ENCODE measurements around the gene EDNRB.
"Not testable (repeated sequence)": the region's sequence is repeated elsewhere in the genome, so short reads cannot be mapped to it uniquely, and the experiment has no call there.

EDNRB gene

DNA sequence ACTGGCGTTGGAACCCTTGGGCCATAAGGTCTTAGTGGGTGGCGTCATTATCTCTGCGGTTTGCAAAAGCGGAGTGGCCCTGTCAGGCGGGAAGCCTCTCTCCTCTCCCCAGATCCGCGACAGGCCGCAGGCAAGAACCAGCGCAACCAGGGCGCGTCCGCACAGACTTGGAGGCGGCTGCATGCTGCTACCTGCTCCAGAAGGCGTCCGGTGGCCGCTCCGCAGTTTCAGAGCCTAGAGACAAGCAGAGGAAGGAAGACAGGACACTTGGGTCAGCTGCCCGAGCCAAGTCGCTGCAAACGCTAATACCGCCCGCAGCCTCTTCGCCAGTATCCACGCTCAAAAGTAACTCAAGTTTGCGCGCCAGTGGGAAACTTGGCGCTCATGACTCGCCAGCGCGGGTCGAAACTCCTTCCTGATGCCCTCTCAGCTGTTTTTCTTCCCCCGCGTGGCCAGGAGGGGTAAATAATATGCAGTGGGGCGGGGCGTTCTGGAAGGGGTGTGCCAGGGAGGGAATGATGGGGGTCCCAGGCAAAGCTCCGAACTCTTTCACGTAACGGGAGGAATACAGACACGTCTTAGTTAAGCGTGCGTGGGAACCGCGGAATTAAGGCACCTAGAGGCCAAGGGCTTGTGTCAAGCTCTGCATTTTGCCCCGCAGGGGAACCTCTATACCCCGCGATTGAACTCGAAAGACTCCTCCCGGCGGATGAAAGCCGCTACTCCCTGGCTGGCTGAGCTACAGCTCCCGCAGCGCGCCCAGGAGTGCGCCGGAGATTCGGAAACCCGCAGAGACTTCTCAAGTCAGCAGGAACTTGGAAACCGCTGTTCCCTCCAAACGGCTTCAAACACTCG, at the start of gene EDNRB:
Gene EDNRB (minus strand): TSS at position 441 of the 855 bp plus-strand sequence. CDS start 258 bp downstream, at position 183.
- DNase-seq = peak; percentile 37

GRCh38 chr13:77966671-77967070, 48.0 kb upstream of the EDNRB start:
- no peak for DNase-seq

DNA sequence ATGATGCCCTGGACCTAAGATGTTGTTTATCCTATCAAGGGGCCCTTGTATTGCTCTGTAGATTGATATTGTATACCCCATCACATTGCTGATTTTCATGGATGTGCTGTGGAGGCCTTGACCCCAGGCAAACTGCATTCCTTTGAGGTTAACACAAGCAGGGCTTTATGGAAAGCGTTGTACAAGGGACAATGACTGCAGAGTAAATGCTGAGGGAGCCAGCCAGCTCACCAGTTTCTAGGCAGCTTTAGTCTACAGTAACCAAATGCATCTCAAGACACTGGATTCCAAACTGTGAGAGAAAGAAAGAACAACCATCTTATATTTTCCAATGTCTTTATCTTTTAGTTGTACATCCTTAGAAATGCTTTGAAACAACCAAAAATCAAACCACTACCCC, 34.1 kb upstream of the EDNRB start:
- DNase-seq = no peak

- no peak for DNase-seq
These were observed 33.6 kb upstream of the EDNRB start for GRCh38 chr13:77952276-77952675.

DNA sequence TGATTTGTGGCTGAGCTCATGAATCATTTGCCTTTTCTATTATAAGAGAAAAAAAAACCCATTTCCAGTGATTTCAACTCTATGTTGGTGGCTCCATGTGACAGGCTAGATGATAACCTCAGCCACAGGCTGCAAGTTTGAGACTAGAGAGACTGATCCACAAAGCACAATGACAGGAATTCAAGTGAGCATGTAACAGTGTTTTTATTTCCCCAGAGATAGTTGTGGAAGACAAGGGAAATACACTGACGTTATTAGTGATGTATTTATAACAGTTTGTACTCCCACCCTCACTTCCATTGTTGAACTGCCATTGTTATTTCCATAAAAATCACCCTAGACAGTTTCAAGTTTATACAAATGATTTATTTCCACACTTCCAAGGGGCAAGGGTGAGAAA, 27.9 kb upstream of the EDNRB start:
- DNase-seq = no peak

- not testable (repeated sequence) for DNase-seq
These were observed 16.4 kb upstream of the EDNRB start for GRCh38 chr13:77935063-77935462.

- DNase-seq = no peak
These were observed 11.8 kb upstream of the EDNRB start for GRCh38 chr13:77930430-77930829.

DNA sequence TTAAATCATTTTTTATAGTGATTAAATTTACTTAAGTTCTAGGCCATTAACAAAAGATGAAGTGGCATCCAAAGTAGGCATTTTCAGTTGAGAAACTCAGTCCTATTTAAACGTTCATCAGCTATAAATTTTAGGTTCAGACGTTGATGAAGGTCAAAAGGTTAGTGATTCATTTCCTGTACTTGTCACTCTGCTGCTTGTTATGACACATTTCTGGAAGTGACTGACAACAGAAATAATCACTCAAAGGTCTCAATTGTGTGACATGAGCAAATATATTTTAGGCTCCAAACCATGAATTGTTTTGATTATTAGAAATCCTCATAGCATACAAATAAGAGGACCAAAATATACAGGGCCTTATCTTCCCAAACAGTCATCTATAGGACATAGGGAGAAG, 10.3 kb upstream of the EDNRB start:
- no peak for DNase-seq

DNA sequence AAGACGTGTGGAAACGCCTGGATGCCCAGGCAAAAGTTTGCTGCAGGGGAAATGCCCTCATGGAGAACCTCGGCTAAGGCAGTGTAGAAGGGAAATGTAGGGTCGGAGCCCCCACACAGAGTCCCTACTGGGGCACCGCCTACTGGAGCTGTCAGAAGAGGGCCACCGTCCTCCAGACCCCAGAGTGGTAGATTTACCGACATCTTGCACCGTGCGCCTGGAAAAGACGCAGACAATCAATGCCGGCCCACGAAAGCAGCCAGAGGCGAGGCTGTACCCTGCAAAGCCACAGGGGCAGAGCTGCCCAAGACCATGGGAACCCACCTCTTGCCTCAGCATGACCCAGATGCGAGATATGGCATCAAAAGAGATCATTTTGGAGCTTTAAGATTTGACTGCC, 7.0 kb upstream of the EDNRB start:
- DNase-seq = no peak

DNA sequence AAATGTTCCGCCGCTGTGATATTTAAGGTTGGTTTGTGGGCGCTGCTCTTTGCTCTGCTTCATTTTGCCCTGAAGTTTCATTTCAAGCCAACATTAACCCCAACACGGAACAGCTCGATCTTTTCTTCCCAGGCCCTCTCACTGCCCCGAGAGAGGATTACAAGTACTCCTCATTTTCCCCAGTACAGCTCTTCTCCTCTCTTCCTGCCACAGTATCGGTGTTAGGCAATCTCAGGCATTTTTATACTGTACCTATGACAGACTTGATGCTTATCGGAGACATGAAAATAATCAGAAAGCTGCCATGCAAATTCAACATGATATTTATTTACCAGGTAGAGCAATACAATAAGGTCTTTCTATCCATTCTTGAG, 1.3 kb upstream of the EDNRB start:
- no peak for DNase-seq

GRCh38 chr13:77919246-77919920, 752 bp upstream of the EDNRB start:
- DNase-seq = peak; percentile 21

- DNase-seq = no peak
These were observed 2.1 kb downstream of the EDNRB start for GRCh38 chr13:77916488-77916887.

GRCh38 chr13:77915686-77916085, 2.9 kb downstream of the EDNRB start:
- DNase-seq = no peak

GRCh38 chr13:77913003-77913402, 5.6 kb downstream of the EDNRB start:
- DNase-seq = no peak

GRCh38 chr13:77911751-77912150, 6.9 kb downstream of the EDNRB start:
- DNase-seq = no peak

DNA sequence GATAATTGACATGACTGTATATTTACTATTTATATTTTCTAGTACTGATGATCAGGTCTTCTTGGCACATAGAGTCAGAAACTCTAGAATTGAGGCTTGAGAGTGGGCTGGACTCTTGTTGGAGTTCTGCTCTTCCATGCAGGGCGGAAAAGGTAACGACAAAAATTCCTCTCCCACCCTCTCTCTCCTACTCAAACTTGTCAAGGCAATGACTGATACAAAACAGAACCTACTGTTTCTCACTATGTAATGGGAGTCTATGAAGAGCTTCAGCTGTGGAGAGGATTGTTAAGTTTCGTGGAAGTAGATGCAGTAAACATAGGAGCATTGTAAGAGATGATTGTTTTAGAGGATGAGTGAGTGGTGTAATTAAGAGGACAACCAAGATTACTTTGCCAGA, 8.8 kb downstream of the EDNRB start:
- DNase-seq = no peak

- DNase-seq = no peak
These were observed 10.1 kb downstream of the EDNRB start for GRCh38 chr13:77908531-77908930.

DNA sequence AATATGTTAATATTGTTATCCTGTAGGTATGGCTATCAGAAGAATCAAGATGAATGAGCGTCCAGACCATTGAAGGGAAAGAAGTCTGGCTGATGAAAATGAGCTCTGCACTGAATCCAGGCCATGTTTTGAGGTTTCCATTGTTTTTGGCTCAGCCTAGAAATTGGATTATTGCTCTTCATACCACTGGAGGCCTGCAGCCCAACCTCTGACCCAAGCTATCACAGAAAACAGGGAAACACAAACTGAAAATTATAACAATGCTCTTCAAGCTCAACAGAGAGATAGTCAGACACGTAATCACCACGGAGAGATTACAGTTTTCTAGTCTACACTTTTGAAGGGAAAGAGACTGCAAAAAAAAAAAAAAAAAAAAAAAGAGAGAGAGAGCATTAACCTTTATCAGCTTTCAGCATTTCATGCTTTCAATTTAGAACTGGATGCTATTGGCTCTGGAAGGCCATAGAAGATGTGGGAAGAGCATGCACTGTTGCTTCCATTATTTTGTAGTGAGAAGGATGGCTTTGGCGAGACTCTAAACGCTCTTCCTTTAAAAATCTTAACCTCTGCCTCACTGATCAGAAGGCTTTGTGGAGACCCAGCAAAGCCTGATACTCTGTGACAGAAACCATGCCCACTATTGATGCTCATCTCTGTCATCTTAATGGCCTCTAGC, 10.8 kb downstream of the EDNRB start:
- no peak for DNase-seq

DNA sequence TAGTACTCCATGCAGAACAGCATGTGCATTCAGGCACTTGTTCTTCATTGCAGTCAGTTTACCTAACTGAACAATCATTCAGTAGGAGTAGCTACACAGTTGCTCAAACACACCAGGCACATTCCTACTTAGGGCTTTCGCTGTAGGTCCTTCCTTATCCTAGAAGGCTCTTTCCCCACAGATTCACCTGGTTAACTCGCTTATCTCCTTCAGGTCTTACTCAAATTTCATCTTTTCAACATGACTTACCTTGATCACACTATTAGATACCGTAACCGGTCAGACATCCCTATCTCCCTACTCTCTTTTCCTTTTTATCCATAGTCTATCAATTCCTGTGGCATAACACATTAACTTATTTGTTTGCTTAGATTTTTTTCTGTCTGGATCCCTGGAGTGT, 14.6 kb downstream of the EDNRB start:
- no peak for DNase-seq

DNA sequence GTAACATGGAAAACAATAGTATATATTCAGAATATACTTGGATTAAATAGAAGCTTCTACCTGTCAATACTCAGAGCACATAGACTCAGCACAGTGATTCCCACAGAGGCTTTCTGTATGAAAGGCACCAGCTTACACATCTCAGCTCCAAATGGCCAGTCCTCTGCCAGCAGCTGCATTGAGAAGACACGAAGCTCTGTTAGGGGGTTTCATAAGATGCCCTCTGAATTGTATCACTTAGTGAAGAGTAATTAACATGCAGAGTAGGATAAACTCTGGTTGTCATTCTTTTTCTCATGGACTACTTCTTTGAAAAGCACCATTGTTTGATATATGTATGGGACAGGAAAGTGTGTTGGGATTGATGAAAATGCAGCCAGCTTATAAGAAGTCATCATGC, 15.2 kb downstream of the EDNRB start:
- DNase-seq = no peak

DNA sequence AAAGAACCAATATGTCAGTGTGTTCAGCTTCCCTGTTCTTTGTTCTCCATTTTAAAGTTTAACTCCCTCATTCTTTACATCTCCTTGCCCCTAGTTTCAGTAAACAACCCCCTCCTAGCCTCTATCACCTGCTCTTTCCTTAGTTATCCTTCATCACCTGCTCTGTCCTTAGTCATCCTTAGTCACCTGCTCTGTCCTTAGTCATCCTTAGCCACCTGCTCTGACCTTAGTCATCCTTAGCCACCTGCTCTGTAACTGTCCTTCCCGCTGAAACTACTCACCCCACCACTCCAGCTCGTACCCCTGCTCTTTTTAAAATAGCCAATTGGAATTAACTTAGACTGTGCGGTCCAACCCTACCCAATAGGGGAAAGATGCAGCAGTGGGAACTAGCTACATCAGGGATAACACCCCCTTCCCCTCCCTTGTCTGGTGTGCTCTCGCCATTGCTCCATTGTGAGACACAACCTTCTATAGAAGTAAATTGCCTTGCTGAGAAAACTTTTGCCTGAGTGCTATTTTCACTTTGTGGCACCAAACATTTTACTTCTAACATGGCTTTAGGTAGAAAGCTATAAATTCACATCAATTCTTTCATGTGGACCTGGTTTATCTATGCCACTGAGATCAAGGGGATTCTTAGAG, 16.2 kb downstream of the EDNRB start:
- DNase-seq = no peak

DNA sequence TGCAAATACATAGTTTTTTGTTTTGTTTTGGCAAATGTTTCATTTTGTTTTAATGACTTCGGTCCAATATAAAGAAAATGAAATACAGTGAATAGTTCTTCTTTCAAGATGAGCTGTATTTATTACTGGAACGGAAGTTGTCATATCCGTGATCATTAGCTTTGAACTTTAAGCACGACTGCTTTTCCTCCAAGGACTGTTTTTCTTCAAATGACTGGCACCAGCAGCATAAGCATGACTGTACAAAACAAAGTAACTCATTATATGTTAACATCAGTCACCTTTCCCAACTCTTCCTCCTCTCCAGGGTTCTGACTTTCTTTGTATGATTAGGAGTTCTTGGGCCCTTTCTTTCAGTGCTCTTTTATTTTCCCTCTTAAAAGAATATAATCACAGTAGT, 20.5 kb downstream of the EDNRB start:
- DNase-seq = no peak

- DNase-seq = no peak
These were observed 21.7 kb downstream of the EDNRB start for GRCh38 chr13:77896977-77897376.
